ENCODE measurements around the gene SUPT6H.

DNA sequence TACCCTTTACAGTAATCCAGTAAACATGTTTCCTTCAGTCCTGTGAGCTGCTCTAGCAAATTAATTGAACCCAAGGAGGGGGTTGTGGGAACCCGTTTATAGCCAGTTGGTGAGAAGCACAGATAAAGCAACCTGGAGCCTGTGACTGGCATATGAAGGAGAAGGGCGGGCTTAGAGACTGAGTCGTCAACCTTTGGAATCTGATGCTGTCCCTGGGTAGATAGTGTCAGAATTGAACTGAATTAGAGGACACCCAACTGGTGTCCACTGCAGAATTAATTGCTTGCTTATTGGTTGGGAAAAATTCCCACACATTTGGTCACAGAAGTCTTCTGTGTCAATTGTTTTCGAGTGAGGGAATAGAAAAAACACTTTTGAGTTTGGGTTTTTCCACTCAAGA, 35.2 kb upstream of the SUPT6H start:
- TF ChIP-seq, protein P1, sequence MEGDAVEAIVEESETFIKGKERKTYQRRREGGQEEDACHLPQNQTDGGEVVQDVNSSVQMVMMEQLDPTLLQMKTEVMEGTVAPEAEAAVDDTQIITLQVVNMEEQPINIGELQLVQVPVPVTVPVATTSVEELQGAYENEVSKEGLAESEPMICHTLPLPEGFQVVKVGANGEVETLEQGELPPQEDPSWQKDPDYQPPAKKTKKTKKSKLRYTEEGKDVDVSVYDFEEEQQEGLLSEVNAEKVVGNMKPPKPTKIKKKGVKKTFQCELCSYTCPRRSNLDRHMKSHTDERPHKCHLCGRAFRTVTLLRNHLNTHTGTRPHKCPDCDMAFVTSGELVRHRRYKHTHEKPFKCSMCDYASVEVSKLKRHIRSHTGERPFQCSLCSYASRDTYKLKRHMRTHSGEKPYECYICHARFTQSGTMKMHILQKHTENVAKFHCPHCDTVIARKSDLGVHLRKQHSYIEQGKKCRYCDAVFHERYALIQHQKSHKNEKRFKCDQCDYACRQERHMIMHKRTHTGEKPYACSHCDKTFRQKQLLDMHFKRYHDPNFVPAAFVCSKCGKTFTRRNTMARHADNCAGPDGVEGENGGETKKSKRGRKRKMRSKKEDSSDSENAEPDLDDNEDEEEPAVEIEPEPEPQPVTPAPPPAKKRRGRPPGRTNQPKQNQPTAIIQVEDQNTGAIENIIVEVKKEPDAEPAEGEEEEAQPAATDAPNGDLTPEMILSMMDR (IDR thresholded peaks at IDR 0.05; ENCODE audit: low read length): no peak
- no peak for TF ChIP-seq EZH2 (IDR thresholded peaks at IDR 0.05; ENCODE audit: borderline replicate concordance, low read length)

Measured in OCI-LY1 (cell line).